Transverse colon (tissue), 4 donors: Measurements from ENCODE around the gene TTBK1. TPM values are rescaled to one million over a fixed set of nuclear protein-coding genes. Genes with fewer than 3 reads are reported as not detected.

Source experiments
- DNase-seq: peaks from one replicate; pipeline ENCODE4 v3.0.0-alpha.2; 2019
- H3K27ac ChIP-seq, 4 donors: fragments of 200-600 bp; sonication (generic); 2 replicates each; pipeline ENCODE4 v1.5.1; 2016 to 2018; ENCODE audit warnings: inconsistent platforms in 4 of 4
- H3K27me3 ChIP-seq: fragments of 200-600 bp; sonication (generic); 2 replicates; pipeline ENCODE4 v1.5.1; 2017; ENCODE audit warnings: inconsistent platforms
- H3K36me3 ChIP-seq, 4 donors: fragments of 200-600 bp; sonication (generic); 2 replicates each; pipeline ENCODE4 v1.5.1; 2017 to 2019; ENCODE audit warnings: inconsistent platforms in 4 of 4
- H3K4me1 ChIP-seq, 4 donors: fragments of 200-600 bp; sonication (generic); 2 replicates each; pipeline ENCODE4 v1.5.1; 2017 to 2020; ENCODE audit warnings: inconsistent platforms in 4 of 4
- H3K4me3 ChIP-seq, 4 donors: fragments of 200-600 bp; sonication (generic); 1 replicate in 1 of 4; 2 replicates in 3 of 4; pipeline versions ENCODE4 v1.5.1 to v1.6.1; 2017 to 2019; ENCODE audit warnings: inconsistent platforms in 4 of 4
- H3K9me3 ChIP-seq, 2 donors: fragments of 200-600 bp; sonication (generic); 2 replicates each; pipeline ENCODE4 v1.5.1; 2017 to 2019; ENCODE audit warnings: inconsistent platforms in 2 of 2
- CTCF ChIP-seq, 5 experiments: fragments of 200-600 bp in 3 of 5; fragments of 450-650 bp in 2 of 5; sonication (generic) in 3 of 5; IDR thresholded peaks; 1 replicate in 2 of 5; 2 replicates in 3 of 5; pipeline ENCODE4 v1.5.1; 2016 to 2017; ENCODE audit warnings: antibody characterized with exemption in 5 of 5, inconsistent platforms in 3 of 5, mild to moderate bottlenecking in 2 of 5, moderate library complexity in 1 of 5
- EP300 ChIP-seq: sonication (generic); formaldehyde crosslinking; IDR thresholded peaks from one replicate; pipeline ENCODE4 v1.6.1; 2017; ENCODE audit warnings: antibody characterized with exemption, low read depth
- POLR2A ChIP-seq: fragments of 450-650 bp; IDR thresholded peaks from one replicate; pipeline ENCODE4 v1.6.1; 2016; ENCODE audit warnings: antibody characterized with exemption, mild to moderate bottlenecking, moderate library complexity
- POLR2AphosphoS5 ChIP-seq, 3 donors: sonication (generic); formaldehyde crosslinking; IDR thresholded peaks; one replicate each; pipeline ENCODE4 v1.6.1; 2016; ENCODE audit warnings: antibody characterized with exemption in 3 of 3
- WGBS, 2 donors: methylation state at CpG; one replicate each; pipeline ENCODE4 v1.1.5; 2018; ENCODE audit warnings: low coverage in 1 of 2; 5-methylcytosine and 5-hydroxymethylcytosine counted together
- in situ Hi-C, 4 donors: fragments of 200-750 bp; cut with MboI; loops; one replicate each; pipeline versions ENCODE4 v1.15.0 to v1.15.1; 2017; ENCODE audit warnings: low sequenced_read_pairs in 3 of 4, low pct_ligation_motif_present in 1 of 4, low pct_unique_long_range_greater_than_20kb in 1 of 4
- intact Hi-C: fragments of 100-400 bp; cut with DNase I; formaldehyde crosslinking; loops from one replicate; pipeline ENCODE4 v1.15.1; 2023; ENCODE audit warnings: low total_unique reads
- small RNA-seq, 4 donors: library from RNA; depleted of rRNA; stranded (forward); fragments of <200 nt; gene quantifications; one replicate each; pipeline ENCODE3, GENCODE V24; 2016
- total RNA-seq, 4 donors: library from RNA; depleted of rRNA; stranded (reverse); fragments of >200 nt; gene quantifications; one replicate each; pipeline ENCODE4 v1.1.0, GENCODE V29; 2016

The TTBK1 gene
- total RNA-seq, 4 donors from 2014 or later = 0.20 to 1.1 (median 0.36) TPM

GRCh38 chr6:43334466-43335095 is 91.3 kb downstream of the TTBK1 start:
- no peaks in the 10 kb centered on the region for H3K27me3 ChIP-seq
- in situ Hi-C loops (loop anchor here in 1 of 4 donors (10.0 kb wide), 1 partner anchor 70 kb away; no protein-coding TSS in a partner anchor), intact Hi-C loops (loop anchor here (5.0 kb wide), 1 partner anchor 72 kb away; no protein-coding TSS in a partner anchor)
- H3K36me3 ChIP-seq = peaks cover 0 to 10% (median 3%) of the 10 kb centered on the region in 4 donors
- no peak for DNase-seq
- WGBS, 2 donors = 10 to 37% methylated on average over 2 of the region's 2 CpGs
- no peaks in the 10 kb centered on the region for H3K9me3 ChIP-seq
- peak overlapping the region; percentile 7 to 65 (median 46) for H3K27ac ChIP-seq
- TF ChIP-seq POLR2A = no peak
- TF ChIP-seq EP300 = no peak
- TF ChIP-seq CTCF (IDR thresholded peaks at IDR 0.05) = peak; percentile 52 to 81 (median 60)
- no peak for TF ChIP-seq POLR2AphosphoS5 (IDR thresholded peaks at IDR 0.05)
- peaks cover 0 to 26% (median 10%) of the 10 kb centered on the region in 4 donors for H3K4me1 ChIP-seq
- H3K4me3 ChIP-seq = no peak overlapping the region

- peak overlapping the region; percentile 7 to 65 (median 46) for H3K27ac ChIP-seq
- H3K4me3 ChIP-seq = no peak overlapping the region
- no peaks in the 10 kb centered on the region for H3K9me3 ChIP-seq
- in situ Hi-C loops = loop anchor here in 1 of 4 donors (10.0 kb wide), 1 partner anchor 71 kb away; no protein-coding TSS in a partner anchor
- intact Hi-C loops = no loop called here
- 75 to 94% methylated on average over 2 to 3 of the region's 3 CpGs for WGBS, 2 donors
- peaks cover 0 to 18% (median 7%) of the 10 kb centered on the region in 4 donors for H3K36me3 ChIP-seq
- DNase-seq = no peak
- H3K4me1 ChIP-seq = peaks cover 0 to 26% (median 10%) of the 10 kb centered on the region in 4 donors
- no peaks in the 10 kb centered on the region for H3K27me3 ChIP-seq
- TF ChIP-seq POLR2AphosphoS5 (IDR thresholded peaks at IDR 0.05) (no peak), POLR2A (no peak), CTCF (IDR thresholded peaks at IDR 0.05) (no peak), EP300 (no peak)
Observed at GRCh38 chr6:43335469-43335868, 92.2 kb downstream of the TTBK1 start.

- peak overlapping the region in 2 of 4 donors; percentile 37 to 65 for H3K27ac ChIP-seq
- H3K27me3 ChIP-seq = no peaks in the 10 kb centered on the region
- no peaks in the 10 kb centered on the region for H3K9me3 ChIP-seq
- 63 to 90% methylated on average over 2 to 3 of the region's 3 CpGs for WGBS, 2 donors
- no peak for DNase-seq
- peaks cover 0 to 23% (median 11%) of the 10 kb centered on the region in 4 donors for H3K36me3 ChIP-seq
- TF ChIP-seq POLR2AphosphoS5 (IDR thresholded peaks at IDR 0.05) = no peak
- TF ChIP-seq EP300 = no peak
- TF ChIP-seq POLR2A = no peak
- TF ChIP-seq CTCF (IDR thresholded peaks at IDR 0.05) = no peak
- intact Hi-C loops (no loop called here), in situ Hi-C loops (loop anchor here in 1 of 4 donors (10.0 kb wide), 1 partner anchor 72 kb away; no protein-coding TSS in a partner anchor)
- no peak overlapping the region for H3K4me3 ChIP-seq
- peaks cover 0 to 26% (median 10%) of the 10 kb centered on the region in 4 donors for H3K4me1 ChIP-seq
Observed at GRCh38 chr6:43336382-43336781, 93.1 kb downstream of the TTBK1 start.

Small RNA genes within 50 kb of the gene (small RNA-seq; reads per million reads assigned to genes)
- gene RPL12P47 = 0 reads per million in 4 donors

Other genes starting within 250 kb of the TTBK1 start
- gene MEA1, start 229.5 kb upstream of the TTBK1 start, total RNA-seq = 10 to 100 TPM; 21.7 to 54.2 (median 37.3) TPM
- 10 to 100 TPM; 54.6 to 67.3 (median 63.2) TPM for gene KLHDC3, start 229.2 kb upstream of the TTBK1 start, total RNA-seq
- gene RRP36, start 221.9 kb upstream of the TTBK1 start, total RNA-seq = 100 to 1,000 TPM in 1 of 4 donors, 10 to 100 TPM in 3; 32.2 to 200 (median 40.5) TPM
- 10 to 100 TPM; 13.0 to 29.3 (median 15.7) TPM for gene CUL7, start 189.6 kb upstream of the TTBK1 start, total RNA-seq
- gene MRPL2, start 184.0 kb upstream of the TTBK1 start, total RNA-seq = 10 to 100 TPM in 3 of 4 donors, 1 to 10 TPM in 1; 5.8 to 54.2 (median 34.3) TPM
- 100 to 1,000 TPM in 3 of 4 donors, 10 to 100 TPM in 1; 91.9 to 296 (median 159) TPM for gene KLC4, start 183.8 kb upstream of the TTBK1 start, total RNA-seq
- 10 to 100 TPM in 1 of 4 donors, 1 to 10 TPM in 3; 2.2 to 34.6 (median 6.0) TPM for gene PTK7, start 167.2 kb upstream of the TTBK1 start, total RNA-seq
- gene SRF, start 72.2 kb upstream of the TTBK1 start, total RNA-seq = 10 to 100 TPM; 26.7 to 32.6 (median 29.6) TPM
- 10 to 100 TPM; 41.1 to 69.9 (median 50.3) TPM for gene CUL9, start 61.3 kb upstream of the TTBK1 start, total RNA-seq
- 100 to 1,000 TPM in 3 of 4 donors, 10 to 100 TPM in 1; 16.1 to 367 (median 128) TPM for gene DNPH1, start 14.0 kb upstream of the TTBK1 start, total RNA-seq
- gene SLC22A7, start 54.8 kb downstream of the TTBK1 start, total RNA-seq = not detected
- 1 to 10 TPM in 1 of 4 donors, under 1 TPM in 1, not detected in 2; 0.82 to 1.4 TPM for gene CRIP3, start 65.3 kb downstream of the TTBK1 start, total RNA-seq
- 10 to 100 TPM; 13.0 to 17.5 (median 15.4) TPM for gene ZNF318, start 126.2 kb downstream of the TTBK1 start, total RNA-seq
- gene ABCC10, start 184.1 kb downstream of the TTBK1 start, total RNA-seq = 10 to 100 TPM; 28.0 to 56.9 (median 33.7) TPM
- 1 to 10 TPM in 1 of 4 donors, under 1 TPM in 1, not detected in 2; 0.95 to 1.1 TPM for gene DLK2, start 212.1 kb downstream of the TTBK1 start, total RNA-seq
- gene TJAP1, start 234.1 kb downstream of the TTBK1 start, total RNA-seq = 10 to 100 TPM; 10.9 to 22.4 (median 17.9) TPM